ENCODE results near the gene ERN1.

Gene ERN1

DNA sequence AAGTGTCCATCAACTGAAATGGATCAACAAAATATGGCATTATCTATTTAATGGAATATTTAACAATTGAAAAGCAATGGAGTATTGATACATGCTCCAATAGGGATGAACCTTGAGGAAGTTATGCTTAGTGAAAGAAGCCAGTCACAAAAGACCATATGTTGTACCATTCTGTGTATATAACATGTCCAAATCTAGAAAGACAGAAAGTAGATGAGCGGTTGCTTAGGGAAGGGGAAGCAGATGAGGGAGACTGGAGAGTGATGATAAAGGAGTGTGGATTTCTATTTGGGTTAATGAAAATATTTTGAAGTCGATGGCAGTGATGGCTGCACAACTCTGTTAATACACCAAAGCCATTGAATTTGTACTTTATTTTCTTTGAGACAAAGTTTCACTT lies 8.5 kb upstream of the ERN1 start:
- H3K4me3 ChIP-seq (ENCODE audit: low read length): no peak overlapping the region
- no peak for DNase-seq (ENCODE audit: low read depth)
- TF ChIP-seq, protein P1, sequence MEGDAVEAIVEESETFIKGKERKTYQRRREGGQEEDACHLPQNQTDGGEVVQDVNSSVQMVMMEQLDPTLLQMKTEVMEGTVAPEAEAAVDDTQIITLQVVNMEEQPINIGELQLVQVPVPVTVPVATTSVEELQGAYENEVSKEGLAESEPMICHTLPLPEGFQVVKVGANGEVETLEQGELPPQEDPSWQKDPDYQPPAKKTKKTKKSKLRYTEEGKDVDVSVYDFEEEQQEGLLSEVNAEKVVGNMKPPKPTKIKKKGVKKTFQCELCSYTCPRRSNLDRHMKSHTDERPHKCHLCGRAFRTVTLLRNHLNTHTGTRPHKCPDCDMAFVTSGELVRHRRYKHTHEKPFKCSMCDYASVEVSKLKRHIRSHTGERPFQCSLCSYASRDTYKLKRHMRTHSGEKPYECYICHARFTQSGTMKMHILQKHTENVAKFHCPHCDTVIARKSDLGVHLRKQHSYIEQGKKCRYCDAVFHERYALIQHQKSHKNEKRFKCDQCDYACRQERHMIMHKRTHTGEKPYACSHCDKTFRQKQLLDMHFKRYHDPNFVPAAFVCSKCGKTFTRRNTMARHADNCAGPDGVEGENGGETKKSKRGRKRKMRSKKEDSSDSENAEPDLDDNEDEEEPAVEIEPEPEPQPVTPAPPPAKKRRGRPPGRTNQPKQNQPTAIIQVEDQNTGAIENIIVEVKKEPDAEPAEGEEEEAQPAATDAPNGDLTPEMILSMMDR (conservative IDR thresholded peaks at IDR 0.05; ENCODE audit: low read depth, low read length): no peak

DNA sequence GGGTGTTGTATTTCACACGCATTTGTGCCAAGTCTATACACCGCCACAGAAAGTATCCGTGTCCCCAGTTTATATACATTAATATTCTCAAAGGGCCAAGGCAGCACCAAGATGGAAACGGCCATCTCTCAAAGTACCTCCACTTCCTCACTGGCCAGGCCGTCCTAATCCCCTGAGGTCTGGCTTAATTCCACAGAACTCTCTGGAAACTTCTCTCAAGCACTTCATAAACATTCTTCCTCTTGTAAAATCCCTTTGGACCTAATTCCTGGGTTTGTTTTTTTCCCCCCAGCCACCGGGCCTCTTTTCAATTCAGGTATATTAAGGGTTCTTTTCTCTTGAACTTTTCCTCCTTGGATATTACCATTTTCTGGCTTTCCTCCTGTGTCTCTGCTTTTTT lies 5.1 kb upstream of the ERN1 start:
- no peak for DNase-seq (ENCODE audit: low read depth)
- TF ChIP-seq, protein P1 (conservative IDR thresholded peaks at IDR 0.05; ENCODE audit: low read depth, low read length): no peak
- no peak overlapping the region for H3K4me3 ChIP-seq (ENCODE audit: low read length)

DNA sequence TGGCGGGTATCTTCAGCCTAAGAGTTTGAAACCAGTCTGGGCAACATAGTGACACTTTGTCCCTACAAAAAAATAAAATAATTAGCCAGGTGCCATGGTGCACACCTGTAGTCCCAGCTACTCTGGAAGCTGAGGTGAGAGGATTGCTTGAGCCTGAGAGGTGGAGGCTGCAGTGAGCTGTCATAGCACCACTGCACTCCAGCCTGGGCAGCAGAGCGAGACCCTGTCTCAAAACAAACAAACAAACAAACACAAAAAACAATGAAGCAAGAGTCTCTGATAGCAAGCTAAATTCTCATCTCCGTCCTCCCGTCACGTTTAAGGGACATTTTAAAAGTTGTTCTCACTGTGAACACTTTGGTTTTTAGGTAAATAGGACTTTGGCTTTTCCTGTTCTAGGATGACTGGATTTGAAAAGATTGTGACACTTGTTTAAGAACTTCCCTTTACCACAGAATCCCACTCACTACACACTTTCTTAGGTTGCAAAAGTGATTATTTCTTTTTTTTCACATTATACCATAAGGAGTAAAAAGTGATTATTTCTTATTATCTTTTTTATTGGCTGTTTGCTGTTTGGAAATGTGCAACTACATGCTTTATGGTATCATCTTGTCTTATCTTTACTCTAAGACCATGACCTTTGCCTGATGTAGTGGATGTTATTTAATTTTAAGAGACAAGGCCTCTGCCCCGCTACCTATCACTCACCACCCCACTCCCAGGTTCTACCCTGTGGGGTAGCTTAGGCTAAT lies 4.4 kb upstream of the ERN1 start:
- H3K4me3 ChIP-seq (ENCODE audit: low read length): no peak overlapping the region
- TF ChIP-seq, protein P1 (conservative IDR thresholded peaks at IDR 0.05; ENCODE audit: low read depth, low read length): no peak
- DNase-seq (ENCODE audit: low read depth): no peak

DNA sequence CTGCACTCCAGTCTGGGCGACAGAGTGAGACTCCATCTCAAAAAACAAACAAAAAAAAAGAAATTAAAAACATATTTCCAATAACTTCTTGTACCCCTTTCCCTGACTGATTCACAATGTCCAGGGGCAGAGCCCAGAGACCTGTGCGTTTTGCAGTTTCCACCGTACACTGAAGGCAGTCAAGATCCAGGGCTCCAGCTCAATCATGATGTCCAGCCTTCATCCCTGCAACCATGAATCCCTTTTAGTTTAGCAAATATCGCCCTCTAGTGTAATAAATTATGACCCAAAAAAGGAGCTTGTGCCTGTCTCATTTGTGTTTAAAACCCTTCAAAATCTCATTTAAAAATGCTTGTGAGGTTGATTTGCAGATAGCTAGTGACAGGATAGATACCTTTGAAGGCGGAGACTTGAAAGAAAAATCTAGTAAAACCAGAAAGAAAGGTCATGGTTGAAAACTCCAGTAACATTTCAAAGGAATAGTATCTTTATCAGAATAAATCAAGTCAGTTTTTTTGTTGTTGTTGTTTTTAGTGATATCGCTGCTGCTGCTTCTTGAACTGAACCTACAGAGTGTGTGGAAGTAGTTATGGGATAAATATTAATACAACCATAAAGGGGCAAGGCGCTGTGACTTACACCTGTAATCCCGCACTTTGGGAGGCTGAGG lies 3.7 kb upstream of the ERN1 start:
- H3K4me3 ChIP-seq (ENCODE audit: low read length): no peak overlapping the region
- no peak for DNase-seq (ENCODE audit: low read depth)
- TF ChIP-seq, protein P1 (conservative IDR thresholded peaks at IDR 0.05; ENCODE audit: low read depth, low read length): peak; percentile 56

DNA sequence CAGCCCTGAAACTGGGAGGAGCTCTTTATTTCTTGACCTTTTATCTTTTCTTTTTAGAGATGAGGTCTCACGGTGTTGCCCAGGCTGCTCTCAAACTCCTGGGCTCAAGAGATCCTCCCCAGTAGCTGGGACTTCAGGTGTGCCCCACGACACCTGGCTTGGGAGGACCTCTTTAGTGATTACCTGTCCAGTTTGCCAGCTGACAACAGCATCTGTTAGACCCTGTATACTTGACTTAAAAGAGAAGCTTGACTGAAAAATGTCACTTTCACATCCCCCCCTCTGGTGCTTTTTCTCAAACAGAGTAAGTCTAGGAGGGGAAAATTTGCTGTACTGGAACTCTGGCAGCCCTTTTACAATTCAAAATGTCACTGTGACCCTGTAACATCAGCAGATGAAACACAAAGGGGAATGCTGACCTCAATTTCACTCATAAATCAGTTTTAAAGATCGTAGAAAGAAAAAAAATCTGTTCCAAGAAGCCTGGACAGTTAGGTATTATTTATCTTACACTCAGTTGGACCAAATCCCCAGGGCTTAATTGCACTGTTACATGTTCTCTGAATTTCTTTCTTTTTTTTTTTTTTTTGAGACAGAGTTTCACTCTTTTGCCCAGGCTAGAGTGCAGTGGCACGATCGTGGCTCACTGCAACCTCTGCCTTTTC lies 1.8 kb upstream of the ERN1 start:
- no peak for DNase-seq (ENCODE audit: low read depth)
- H3K4me3 ChIP-seq (ENCODE audit: low read length): no peak overlapping the region
- TF ChIP-seq, protein P1 (conservative IDR thresholded peaks at IDR 0.05; ENCODE audit: low read depth, low read length): no peak

DNA sequence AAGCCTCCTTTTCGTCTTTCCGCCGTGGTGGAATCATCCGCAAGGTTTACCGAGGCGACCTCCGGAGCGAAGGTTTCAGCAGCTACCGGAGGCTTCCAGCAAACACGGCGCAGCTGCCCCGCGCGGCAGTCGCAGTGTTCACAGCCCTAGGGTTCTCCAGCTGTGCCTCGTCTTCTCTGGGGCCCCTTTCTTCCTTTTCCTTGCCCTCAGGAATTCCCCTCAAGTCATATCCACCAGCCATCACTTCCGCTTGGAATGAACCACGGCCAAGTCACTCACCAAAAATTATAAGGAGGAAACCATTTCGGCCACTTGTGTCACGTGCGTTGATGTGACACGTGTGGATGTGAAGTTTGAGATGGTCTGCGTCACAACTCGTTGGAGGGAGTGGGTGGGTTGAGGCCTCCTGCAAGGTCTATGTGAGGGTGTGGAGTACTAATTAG lies 636 bp upstream of the ERN1 start:
- H3K4me3 ChIP-seq (ENCODE audit: low read length): peak overlapping the region; percentile 49
- TF ChIP-seq, protein P1 (conservative IDR thresholded peaks at IDR 0.05; ENCODE audit: low read depth, low read length): no peak
- DNase-seq (ENCODE audit: low read depth): no peak

Measured in retinal pigment epithelial cell (primary cell).